GM19395 (cell line): ENCODE results near the gene F2RL1.
"Not testable (repeated sequence)": the region's sequence is repeated elsewhere in the genome, so short reads cannot be mapped to it uniquely, and the experiment has no call there.

Experiments
- ATAC-seq: cut with Tn5 transposase; IDR thresholded peaks from one replicate; pipeline ENCODE4 v1.9.1; 2021; ENCODE audit warnings: mild to moderate bottlenecking, moderate library complexity; ENCODE audit not compliant: unreplicated experiment

F2RL1 gene

GRCh38 chr5:76818844-76819831, at the start of gene F2RL1:
Gene F2RL1 (plus strand): TSS chr5:76819030. CDS start chr5:76819183, 153 bp downstream.
- no peak for ATAC-seq

- ATAC-seq: not testable (repeated sequence)
These were observed 47.8 kb upstream of the F2RL1 start for GRCh38 chr5:76771041-76771440.

- ATAC-seq: no peak
These were observed 47.0 kb upstream of the F2RL1 start for GRCh38 chr5:76771705-76772405.

- no peak for ATAC-seq
These were observed 42.9 kb upstream of the F2RL1 start for GRCh38 chr5:76775921-76776320.

GRCh38 chr5:76776391-76776790, 42.4 kb upstream of the F2RL1 start:
- no peak for ATAC-seq

GRCh38 chr5:76780616-76781015, 38.2 kb upstream of the F2RL1 start:
- ATAC-seq: not testable (repeated sequence)

GRCh38 chr5:76781775-76782174, 37.1 kb upstream of the F2RL1 start:
- no peak for ATAC-seq

GRCh38 chr5:76782444-76782843, 36.4 kb upstream of the F2RL1 start:
- no peak for ATAC-seq

- ATAC-seq: no peak
These were observed 31.6 kb upstream of the F2RL1 start for GRCh38 chr5:76787237-76787636.

GRCh38 chr5:76788362-76788761, 30.5 kb upstream of the F2RL1 start:
- ATAC-seq: no peak

GRCh38 chr5:76789275-76789674, 29.6 kb upstream of the F2RL1 start:
- ATAC-seq: not testable (repeated sequence)

- ATAC-seq: no peak
These were observed 28.7 kb upstream of the F2RL1 start for GRCh38 chr5:76789991-76790581.

GRCh38 chr5:76790632-76791290, 28.1 kb upstream of the F2RL1 start:
- no peak for ATAC-seq

- no peak for ATAC-seq
These were observed 27.4 kb upstream of the F2RL1 start for GRCh38 chr5:76791461-76791860.

- ATAC-seq: no peak
These were observed 24.0 kb upstream of the F2RL1 start for GRCh38 chr5:76794871-76795270.

- ATAC-seq: no peak
These were observed 19.2 kb upstream of the F2RL1 start for GRCh38 chr5:76799588-76799987.

GRCh38 chr5:76800579-76800978, 18.3 kb upstream of the F2RL1 start:
- no peak for ATAC-seq

GRCh38 chr5:76801159-76801802, 17.5 kb upstream of the F2RL1 start:
- ATAC-seq: no peak

- no peak for ATAC-seq
These were observed 17.0 kb upstream of the F2RL1 start for GRCh38 chr5:76801803-76802195.

- no peak for ATAC-seq
These were observed 14.6 kb upstream of the F2RL1 start for GRCh38 chr5:76804266-76804665.
